ENCODE data around the gene NPTXR. TPM values are rescaled to one million over a fixed set of nuclear protein-coding genes. Genes with fewer than 3 reads are reported as not detected.

Gene NPTXR
- total and polyA plus RNA-seq, 2 donors (not counting 3 experiments of a cell fraction or from before 2014, with no cell fraction given) = 0.37 to 0.73 TPM

- H3K27ac ChIP-seq (ENCODE audit: insufficient read depth, low read depth, low read length) = no peak overlapping the region
- no peaks in the 10 kb centered on the region for H3K36me3 ChIP-seq (ENCODE audit: control insufficient read depth in 2 of 2, extremely low read depth in 1 of 2, insufficient read depth in 2 of 2, low read length in 2 of 2)
- H3K27me3 ChIP-seq (ENCODE audit: control insufficient read depth in 2 of 2, insufficient read depth in 2 of 2, low read length in 2 of 2) = peaks cover 8% of the 10 kb centered on the region in 2 experiments
- intact Hi-C loops (cut with micrococcal nuclease) = no loop called here
- BruUV-seq (replicated peaks) = no TSS peak
- DNase-seq (ENCODE audit: low read depth, low spot score) = no peak
- H3K9me3 ChIP-seq (replicated peaks; ENCODE audit: control insufficient read depth, insufficient read depth, low read length) = no peaks in the 10 kb centered on the region
- no peak overlapping the region for H2AFZ ChIP-seq (ENCODE audit: low read depth, low read length)
- no peak overlapping the region for H3K9ac ChIP-seq (replicated peaks; ENCODE audit: extremely low read depth, insufficient read depth, low read length)
- H3K4me1 ChIP-seq (ENCODE audit: control insufficient read depth, extremely low read depth, insufficient read depth, low read length) = no peaks in the 10 kb centered on the region
- no peak for FAIRE-seq
- H3K4me2 ChIP-seq (ENCODE audit: insufficient read depth, low read length) = no peak overlapping the region
- ChIA-PET POLR2A (no interaction called here), CTCF (interaction anchor here (0.8 to 14.8 kb wide), 3 partner anchors 31 to 69 kb away, joined by 3 to 198 read pairs (median 3); no protein-coding TSS in a partner anchor)
- no peaks in the 10 kb centered on the region for H4K20me1 ChIP-seq (replicated peaks; ENCODE audit: control insufficient read depth, extremely low read depth, insufficient read depth, low read length)
- TF ChIP-seq GATA2 (IDR thresholded peaks at IDR 0.05; ENCODE audit: insufficient read depth, insufficient read length, low read depth, low read length) = no peak
- no peak for TF ChIP-seq CTCF (IDR thresholded peaks at IDR 0.05; ENCODE audit: extremely low read depth in 1 of 2, insufficient read depth in 1 of 2, low read depth in 1 of 2, low read length in 2 of 2)
- TF ChIP-seq POLR2A (IDR thresholded peaks at IDR 0.05; ENCODE audit: low read depth, low read length) = no peak
- no peak for TF ChIP-seq FOS (IDR thresholded peaks at IDR 0.05; ENCODE audit: borderline replicate concordance, insufficient read depth, low read length)
- H3K79me2 ChIP-seq (ENCODE audit: control insufficient read depth, insufficient read depth, low read length) = no peaks in the 10 kb centered on the region
- H3K9me1 ChIP-seq (replicated peaks; ENCODE audit: control insufficient read depth, extremely low read depth, insufficient read depth, low read length) = no peaks in the 10 kb centered on the region
- dilution Hi-C loops (cut with MboI; ENCODE audit: extremely low pct_ligation_motif_present, low sequenced_read_pairs) = no loop called here
- H3K4me3 ChIP-seq (replicated peaks in 1 of 3; ENCODE audit: insufficient read depth in 1 of 3, low read depth in 1 of 3, low read length in 3 of 3) = no peak overlapping the region
Observed at GRCh38 chr22:38837414-38837928, 6.4 kb downstream of the NPTXR start.

- no peak overlapping the region for H3K4me3 ChIP-seq (replicated peaks in 1 of 3; ENCODE audit: insufficient read depth in 1 of 3, low read depth in 1 of 3, low read length in 3 of 3)
- no peak for DNase-seq (ENCODE audit: low read depth, low spot score)
Observed at GRCh38 chr22:38835888-38836301, 7.9 kb downstream of the NPTXR start.

More at GRCh38 chr22:38835888-38836301, 7.9 kb downstream of the NPTXR start:
- dilution Hi-C loops (cut with MboI; ENCODE audit: extremely low pct_ligation_motif_present, low sequenced_read_pairs) (no loop called here), intact Hi-C loops (cut with micrococcal nuclease) (no loop called here)
- Histone ChIP-seq H3K27ac (ENCODE audit: insufficient read depth, low read depth, low read length) (no peak overlapping the region), H3K9me3 (replicated peaks; ENCODE audit: control insufficient read depth, insufficient read depth, low read length) (no peaks in the 10 kb centered on the region), H4K20me1 (replicated peaks; ENCODE audit: control insufficient read depth, extremely low read depth, insufficient read depth, low read length) (no peaks in the 10 kb centered on the region), H2AFZ (ENCODE audit: low read depth, low read length) (no peak overlapping the region), H3K9me1 (replicated peaks; ENCODE audit: control insufficient read depth, extremely low read depth, insufficient read depth, low read length) (no peaks in the 10 kb centered on the region), H3K4me1 (ENCODE audit: control insufficient read depth, extremely low read depth, insufficient read depth, low read length) (no peaks in the 10 kb centered on the region), H3K36me3 (ENCODE audit: control insufficient read depth in 2 of 2, extremely low read depth in 1 of 2, insufficient read depth in 2 of 2, low read length in 2 of 2) (no peaks in the 10 kb centered on the region), H3K9ac (replicated peaks; ENCODE audit: extremely low read depth, insufficient read depth, low read length) (no peak overlapping the region), H3K79me2 (ENCODE audit: control insufficient read depth, insufficient read depth, low read length) (no peaks in the 10 kb centered on the region), H3K4me2 (ENCODE audit: insufficient read depth, low read length) (no peak overlapping the region), H3K27me3 (ENCODE audit: control insufficient read depth in 2 of 2, insufficient read depth in 2 of 2, low read length in 2 of 2) (peaks cover 0 to 3% of the 10 kb centered on the region in 2 experiments)
- no TSS peak for BruUV-seq (replicated peaks)
- ChIA-PET CTCF (interaction anchor here (14.8 kb wide), 1 partner anchor 68 kb away, joined by 198 read pairs; no protein-coding TSS in a partner anchor), POLR2A (no interaction called here)
- TF ChIP-seq JUN (IDR thresholded peaks at IDR 0.05; ENCODE audit: borderline replicate concordance, insufficient read depth, insufficient read length, low read depth) (no peak), POLR2A (IDR thresholded peaks at IDR 0.05; ENCODE audit: low read depth, low read length) (no peak), POLR2AphosphoS5 (IDR thresholded peaks at IDR 0.05; ENCODE audit: insufficient read depth, low read depth, low read length) (no peak), MAX (IDR thresholded peaks at IDR 0.05; ENCODE audit: insufficient read depth, insufficient read length) (no peak), MYC (IDR thresholded peaks at IDR 0.05; ENCODE audit: low read depth, low read length) (no peak), CTCF (IDR thresholded peaks at IDR 0.05; ENCODE audit: extremely low read depth in 1 of 2, insufficient read depth in 1 of 2, low read depth in 1 of 2, low read length in 2 of 2) (no peak), EZH2 (IDR thresholded peaks at IDR 0.05; ENCODE audit: borderline replicate concordance, low read depth, low read length, severe bottlenecking) (no peak), GATA2 (IDR thresholded peaks at IDR 0.05; ENCODE audit: insufficient read depth, insufficient read length, low read depth, low read length) (no peak), FOS (IDR thresholded peaks at IDR 0.05; ENCODE audit: borderline replicate concordance, insufficient read depth, low read length) (no peak)
- FAIRE-seq = no peak
